IPS-15b (cell line): ENCODE results near the gene TM9SF3.

ENCODE experiments used
- H3K27me3 ChIP-seq: one replicate; pipeline ENCODE4 v1.6.1; 2013; ENCODE audit warnings: low read length; ENCODE audit not compliant: control insufficient read depth, insufficient read depth
- H3K36me3 ChIP-seq: one replicate; pipeline ENCODE4 v1.6.1; 2013; ENCODE audit warnings: low read length; ENCODE audit not compliant: control insufficient read depth, insufficient read depth
- H3K4me1 ChIP-seq: one replicate; pipeline ENCODE4 v1.6.1; 2013; ENCODE audit warnings: mild to moderate bottlenecking, low read length; ENCODE audit not compliant: control insufficient read depth, insufficient read depth
- H3K4me3 ChIP-seq: one replicate; pipeline ENCODE4 v1.5.1; 2013; ENCODE audit warnings: low read depth, low read length
- H3K9ac ChIP-seq: one replicate; pipeline ENCODE4 v1.6.1; 2013; ENCODE audit warnings: low read depth, mild to moderate bottlenecking, low read length
- H3K9me3 ChIP-seq: one replicate; pipeline ENCODE4 v1.6.1; 2013; ENCODE audit warnings: mild to moderate bottlenecking, low read length; ENCODE audit not compliant: control insufficient read depth, insufficient read depth

The TM9SF3 gene

DNA sequence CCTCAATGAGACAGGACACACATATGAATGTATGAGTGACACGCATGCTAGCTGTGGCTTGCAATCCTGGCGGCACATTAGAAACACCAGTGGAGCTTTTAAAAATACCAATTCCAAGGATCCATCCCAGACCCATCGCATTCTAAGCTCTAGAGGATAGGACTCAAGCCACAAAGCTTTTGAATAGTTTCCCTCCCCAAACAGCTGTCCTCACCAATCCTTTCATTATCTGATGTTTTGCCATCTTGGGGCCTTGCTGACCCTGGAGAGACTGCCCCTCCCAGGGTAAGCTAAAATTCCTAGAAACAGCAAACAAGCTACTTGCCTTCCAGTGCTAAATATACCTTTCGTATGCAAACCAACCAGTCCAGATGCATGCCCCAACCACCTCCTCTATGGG is 8.9 kb upstream of the TM9SF3 start:
- no peak overlapping the region for H3K4me3 ChIP-seq
- H3K4me1 ChIP-seq, result no peaks in the 10 kb centered on the region
- no peaks in the 10 kb centered on the region for H3K36me3 ChIP-seq
- no peaks in the 10 kb centered on the region for H3K9me3 ChIP-seq
- no peaks in the 10 kb centered on the region for H3K27me3 ChIP-seq
- no peak overlapping the region for H3K9ac ChIP-seq

DNA sequence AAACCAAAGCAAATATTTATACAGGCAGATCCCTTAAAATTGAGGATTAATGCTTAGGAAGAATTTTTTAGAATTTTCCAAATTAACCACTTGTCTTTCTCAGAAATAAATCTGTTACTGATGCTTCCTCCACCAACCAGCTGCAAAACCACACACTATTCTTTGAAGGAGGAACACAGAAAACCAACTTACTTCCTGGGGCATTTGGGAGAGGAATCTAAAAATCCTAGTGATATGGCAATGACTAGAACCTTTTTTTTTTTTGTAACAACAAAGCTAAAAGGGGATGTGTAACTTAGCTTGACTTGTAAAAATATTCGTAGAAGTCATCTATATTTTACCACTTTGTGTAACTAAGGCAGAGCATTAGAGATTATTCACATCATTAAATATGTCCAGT is 5.1 kb upstream of the TM9SF3 start:
- no peak overlapping the region for H3K9ac ChIP-seq
- no peaks in the 10 kb centered on the region for H3K4me1 ChIP-seq
- H3K27me3 ChIP-seq, result no peaks in the 10 kb centered on the region
- H3K36me3 ChIP-seq, result no peaks in the 10 kb centered on the region
- no peaks in the 10 kb centered on the region for H3K9me3 ChIP-seq
- H3K4me3 ChIP-seq, result no peak overlapping the region

- Histone ChIP-seq H3K36me3 (no peaks in the 10 kb centered on the region), H3K4me1 (no peaks in the 10 kb centered on the region), H3K27me3 (no peaks in the 10 kb centered on the region), H3K9ac (no peak overlapping the region), H3K4me3 (no peak overlapping the region), H3K9me3 (no peaks in the 10 kb centered on the region)
Measured at GRCh38 chr10:96588616-96589419, 2.0 kb upstream of the TM9SF3 start.

DNA sequence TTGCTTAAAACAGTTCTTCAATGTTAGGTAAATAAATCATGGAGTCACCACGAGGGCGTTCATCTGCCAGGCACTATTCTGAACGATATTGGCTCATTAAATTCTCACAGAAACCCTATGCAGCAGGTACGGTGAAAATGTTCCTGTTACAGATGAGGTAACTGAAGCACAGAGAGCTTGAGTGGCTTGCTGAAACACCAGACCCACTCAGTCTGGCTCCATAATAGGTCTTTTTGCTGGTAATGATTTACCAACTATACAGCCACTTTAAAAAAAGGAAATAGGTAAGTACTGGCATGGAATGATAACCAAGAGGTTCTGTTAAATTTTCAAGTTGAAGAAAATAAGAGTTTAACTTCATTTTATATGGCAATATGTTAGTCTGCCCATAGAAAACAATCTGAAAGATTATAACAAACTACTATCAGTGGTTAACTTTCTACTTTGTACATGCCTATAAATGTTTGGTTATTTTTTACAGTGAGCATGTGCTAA is 1.3 kb upstream of the TM9SF3 start:
- Histone ChIP-seq H3K9ac (no peak overlapping the region), H3K36me3 (no peaks in the 10 kb centered on the region), H3K4me1 (no peaks in the 10 kb centered on the region), H3K9me3 (no peaks in the 10 kb centered on the region), H3K4me3 (peak overlapping the region; percentile 75), H3K27me3 (no peaks in the 10 kb centered on the region)

DNA sequence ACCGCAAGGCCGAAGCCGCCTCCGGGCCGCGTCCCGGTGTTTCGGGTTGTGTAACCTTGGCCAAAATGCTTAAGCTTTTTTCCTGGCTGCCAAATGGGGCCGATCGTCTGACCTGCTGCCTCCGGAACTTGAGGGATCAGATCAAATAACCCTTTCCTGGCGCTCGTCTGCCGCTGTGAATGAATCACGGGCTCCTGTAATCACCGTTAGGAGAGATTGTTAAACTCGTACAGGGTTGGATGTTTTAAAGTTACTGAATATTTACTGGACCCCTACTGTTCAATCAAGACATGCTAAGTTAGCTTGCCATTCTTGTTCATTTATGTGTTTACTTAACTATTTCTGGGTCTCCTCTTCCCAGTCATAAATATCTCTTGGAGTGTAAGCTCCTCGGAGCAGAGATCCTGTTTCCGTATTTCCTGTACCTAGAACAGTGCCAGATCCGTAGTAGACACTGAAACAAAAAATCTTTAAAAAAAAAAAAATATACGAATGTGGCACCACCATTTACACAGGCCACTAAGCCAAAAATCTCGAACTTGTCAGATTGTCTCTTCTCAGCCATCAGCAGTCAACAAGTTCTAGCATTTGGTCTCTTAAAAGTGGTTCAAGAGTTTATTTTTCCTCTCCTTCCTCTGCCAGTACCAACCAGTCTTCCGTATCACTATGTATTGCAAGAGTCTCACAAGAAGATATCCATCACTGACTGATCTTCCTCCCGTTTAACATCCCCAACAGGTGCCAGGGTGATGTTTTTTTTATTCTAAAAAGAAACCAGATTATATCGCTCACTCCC is 650 bp upstream of the TM9SF3 start:
- Histone ChIP-seq H3K36me3 (no peaks in the 10 kb centered on the region), H3K27me3 (no peaks in the 10 kb centered on the region), H3K4me1 (no peaks in the 10 kb centered on the region), H3K4me3 (peak overlapping the region; percentile 75), H3K9ac (peak overlapping the region; percentile 86), H3K9me3 (no peaks in the 10 kb centered on the region)

DNA sequence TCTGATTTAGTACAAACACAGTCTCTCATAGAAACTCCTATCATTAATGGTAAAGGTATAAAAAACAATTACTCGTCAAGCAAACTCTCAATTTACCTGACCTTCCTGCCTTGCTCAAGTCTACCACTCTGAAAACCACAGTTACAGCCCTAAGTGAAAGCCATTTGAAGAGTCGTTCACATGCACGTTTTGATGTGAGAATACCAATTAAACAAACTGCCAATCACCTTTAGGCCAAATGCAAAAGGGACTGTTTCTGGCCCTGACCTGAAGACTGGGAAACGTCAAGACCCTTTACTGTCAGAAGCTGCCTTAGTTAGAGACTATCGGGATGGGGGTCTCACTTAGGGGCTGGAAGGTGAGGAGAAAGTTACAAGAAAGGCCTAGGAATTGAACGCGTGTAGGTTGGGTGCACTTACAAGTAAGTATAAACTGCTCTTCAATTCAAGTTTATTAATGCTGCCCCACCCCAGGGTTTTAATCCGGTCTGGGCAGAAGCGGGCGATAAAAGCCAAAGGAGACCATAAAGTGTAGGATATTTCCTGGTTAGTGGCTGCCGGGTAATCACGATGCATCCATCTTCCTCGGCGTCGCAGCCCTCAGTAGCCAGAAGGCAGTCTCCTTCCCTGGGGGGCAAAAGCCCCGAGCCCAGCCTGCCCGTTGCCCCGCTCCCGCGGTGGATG is 935 bp downstream of the TM9SF3 start:
- Histone ChIP-seq H3K4me1 (no peaks in the 10 kb centered on the region), H3K27me3 (no peaks in the 10 kb centered on the region), H3K36me3 (no peaks in the 10 kb centered on the region), H3K9ac (peak overlapping the region; percentile 62), H3K4me3 (peak overlapping the region; percentile 69), H3K9me3 (no peaks in the 10 kb centered on the region)

DNA sequence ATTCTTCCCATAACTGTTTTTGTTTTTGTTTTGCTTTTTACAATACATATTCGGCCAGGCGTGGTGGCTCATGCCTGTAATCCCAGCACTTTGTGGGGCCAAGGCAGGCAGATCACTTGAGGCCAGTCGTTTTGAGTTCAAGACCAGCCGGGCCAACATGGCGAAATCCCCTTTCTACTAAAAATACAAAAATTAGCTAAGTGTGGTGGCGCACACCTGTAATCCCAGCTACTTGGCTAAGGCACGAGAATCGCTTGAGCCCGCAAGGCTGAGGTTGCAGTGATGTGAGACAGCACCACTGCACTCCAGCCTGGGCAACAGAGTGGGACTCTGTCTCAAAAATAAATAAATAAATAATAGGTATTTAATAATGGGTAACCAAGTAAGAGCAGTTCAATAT is 2.3 kb downstream of the TM9SF3 start:
- H3K27me3 ChIP-seq, result no peaks in the 10 kb centered on the region
- no peak overlapping the region for H3K9ac ChIP-seq
- no peaks in the 10 kb centered on the region for H3K9me3 ChIP-seq
- no peaks in the 10 kb centered on the region for H3K4me1 ChIP-seq
- H3K4me3 ChIP-seq, result no peak overlapping the region
- no peaks in the 10 kb centered on the region for H3K36me3 ChIP-seq

GRCh38 chr10:96584035-96584434 is 2.8 kb downstream of the TM9SF3 start:
- Histone ChIP-seq H3K36me3 (no peaks in the 10 kb centered on the region), H3K27me3 (no peaks in the 10 kb centered on the region), H3K4me1 (no peaks in the 10 kb centered on the region), H3K9me3 (no peaks in the 10 kb centered on the region), H3K4me3 (no peak overlapping the region), H3K9ac (no peak overlapping the region)

DNA sequence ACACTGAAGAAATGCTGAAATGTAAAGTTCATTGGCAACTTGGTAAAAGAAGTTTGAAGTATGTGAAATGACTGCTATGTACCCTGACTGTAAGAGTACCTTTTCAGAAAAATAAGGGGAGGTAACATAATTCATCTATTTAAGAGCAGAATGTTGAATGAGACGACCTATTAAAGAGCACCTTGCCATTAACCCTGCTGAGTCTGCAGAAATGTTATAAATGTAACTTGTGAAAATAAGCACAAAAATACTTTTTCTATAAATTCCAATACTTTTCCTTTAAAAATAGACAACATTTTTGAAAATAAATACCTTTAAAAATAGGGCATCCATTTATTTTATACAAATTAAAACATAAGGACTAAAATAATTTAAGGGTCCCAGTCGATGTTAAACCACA is 7.7 kb downstream of the TM9SF3 start:
- Histone ChIP-seq H3K4me3 (no peak overlapping the region), H3K36me3 (no peaks in the 10 kb centered on the region), H3K4me1 (no peaks in the 10 kb centered on the region), H3K27me3 (no peaks in the 10 kb centered on the region), H3K9ac (no peak overlapping the region), H3K9me3 (no peaks in the 10 kb centered on the region)

- Histone ChIP-seq H3K4me3 (no peak overlapping the region), H3K4me1 (no peaks in the 10 kb centered on the region), H3K36me3 (no peaks in the 10 kb centered on the region), H3K27me3 (no peaks in the 10 kb centered on the region), H3K9ac (no peak overlapping the region), H3K9me3 (no peaks in the 10 kb centered on the region)
Measured at GRCh38 chr10:96578633-96579032, 8.2 kb downstream of the TM9SF3 start.

GRCh38 chr10:96578022-96578421 is 8.8 kb downstream of the TM9SF3 start:
- Histone ChIP-seq H3K9ac (no peak overlapping the region), H3K4me3 (no peak overlapping the region), H3K9me3 (no peaks in the 10 kb centered on the region), H3K4me1 (no peaks in the 10 kb centered on the region), H3K27me3 (no peaks in the 10 kb centered on the region), H3K36me3 (no peaks in the 10 kb centered on the region)
